Stimulated activated CD8-positive, alpha-beta memory T cell treated with anti-CD3 and anti-CD28 coated beads, Interleukin-15, amount 100 ng/mL, for 24 hours (primary cell): Measurements from ENCODE around the gene LINC01488.

Experiments used
- DNase-seq: peaks from one replicate; pipeline ENCODE4 v3.0.0-alpha.2; 2020; ENCODE audit warnings: low read depth

LINC01488 gene

GRCh38 chr11:69463995-69464960 is 17.2 kb upstream of the LINC01488 start:
- DNase-seq: no peak

- DNase-seq: no peak
These were observed 16.0 kb upstream of the LINC01488 start for GRCh38 chr11:69465236-69466000.

GRCh38 chr11:69466039-69466438 is 15.4 kb upstream of the LINC01488 start:
- no peak for DNase-seq

- DNase-seq: no peak
These were observed 14.3 kb upstream of the LINC01488 start for GRCh38 chr11:69467196-69467595.

GRCh38 chr11:69467646-69468045 is 13.8 kb upstream of the LINC01488 start:
- no peak for DNase-seq

GRCh38 chr11:69468221-69468620 is 13.2 kb upstream of the LINC01488 start:
- DNase-seq: no peak

- no peak for DNase-seq
These were observed 12.3 kb upstream of the LINC01488 start for GRCh38 chr11:69468911-69469885.

GRCh38 chr11:69470301-69470700 is 11.2 kb upstream of the LINC01488 start:
- no peak for DNase-seq

GRCh38 chr11:69470793-69471728 is 10.4 kb upstream of the LINC01488 start:
- DNase-seq: no peak

GRCh38 chr11:69471729-69472540 is 9.5 kb upstream of the LINC01488 start:
- DNase-seq: no peak

GRCh38 chr11:69472541-69473275 is 8.8 kb upstream of the LINC01488 start:
- no peak for DNase-seq

GRCh38 chr11:69473276-69473845 is 8.1 kb upstream of the LINC01488 start:
- DNase-seq: no peak

GRCh38 chr11:69474736-69475135 is 6.7 kb upstream of the LINC01488 start:
- DNase-seq: no peak

GRCh38 chr11:69475141-69475865 is 6.2 kb upstream of the LINC01488 start:
- DNase-seq: no peak

GRCh38 chr11:69475866-69476471 is 5.5 kb upstream of the LINC01488 start:
- no peak for DNase-seq

- DNase-seq: no peak
These were observed 4.9 kb upstream of the LINC01488 start for GRCh38 chr11:69476509-69476961.

GRCh38 chr11:69477086-69477485 is 4.4 kb upstream of the LINC01488 start:
- DNase-seq: no peak
